Parathyroid adenoma (tissue), 2 donors: Measurements from ENCODE around the gene AXIN2.
"Not testable (repeated sequence)": the region's sequence is repeated elsewhere in the genome, so short reads cannot be mapped to it uniquely, and the experiment has no call there.

Experiments
- H2AFZ ChIP-seq: fragments of 300-600 bp; sonication (generic); one replicate; pipeline ENCODE4 v1.7.0; 2017; ENCODE audit warnings: antibody characterized with exemption, mild to moderate bottlenecking
- H3K27ac ChIP-seq: fragments of 300-600 bp; sonication (generic); one replicate; pipeline ENCODE4 v1.7.0; 2017
- H3K27me3 ChIP-seq: fragments of 300-600 bp; sonication (generic); one replicate; pipeline ENCODE4 v1.7.0; 2017; ENCODE audit warnings: low read length; ENCODE audit not compliant: control insufficient read depth, insufficient read depth
- H3K36me3 ChIP-seq: fragments of 300-600 bp; sonication (generic); one replicate; pipeline ENCODE4 v1.7.0; 2017; ENCODE audit warnings: low read length; ENCODE audit not compliant: control insufficient read depth, insufficient read depth
- H3K4me1 ChIP-seq: fragments of 300-600 bp; sonication (generic); one replicate; pipeline ENCODE4 v1.7.0; 2017; ENCODE audit warnings: control low read depth
- H3K4me2 ChIP-seq: fragments of 300-600 bp; sonication (generic); one replicate; pipeline ENCODE4 v1.7.0; 2017; ENCODE audit warnings: low read length
- H3K4me3 ChIP-seq: fragments of 300-600 bp; sonication (generic); one replicate; pipeline ENCODE4 v1.7.0; 2017; ENCODE audit warnings: low read depth, low read length
- H3K79me2 ChIP-seq: fragments of 300-600 bp; sonication (generic); one replicate; pipeline ENCODE4 v1.7.0; 2017; ENCODE audit warnings: control low read depth
- H3K9ac ChIP-seq: fragments of 300-600 bp; sonication (generic); one replicate; pipeline ENCODE4 v1.7.0; 2017; ENCODE audit warnings: mild to moderate bottlenecking
- H3K9me3 ChIP-seq: fragments of 300-600 bp; sonication (generic); one replicate; pipeline ENCODE4 v1.7.0; 2017; ENCODE audit warnings: low read length; ENCODE audit not compliant: control insufficient read depth
- TF ChIP-seq, protein P1 (sequence below): fragments of 300-600 bp; sonication (generic); IDR thresholded peaks from one replicate; pipeline ENCODE4 v1.7.0; 2017; ENCODE audit warnings: antibody characterized with exemption, mild to moderate bottlenecking
- donor health status: primary hyperparathyroidism.

The AXIN2 gene

DNA sequence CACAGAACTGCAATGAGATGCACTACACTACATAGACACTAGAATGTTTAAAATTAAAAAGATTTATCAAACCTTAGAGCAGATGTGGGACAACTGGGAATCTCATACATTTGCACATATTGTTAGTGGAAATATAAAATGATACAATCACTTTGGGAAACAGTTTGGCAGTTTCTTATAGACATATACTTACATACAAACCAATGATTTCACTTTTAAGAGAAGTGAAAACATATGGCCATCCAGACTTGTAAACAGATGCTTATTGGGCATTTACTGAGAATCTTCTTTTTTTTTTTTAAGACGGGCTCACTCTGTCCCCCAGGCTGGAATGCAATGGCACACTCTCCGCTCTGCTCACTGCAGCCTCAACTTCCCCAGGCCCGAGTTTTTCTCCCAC, 50.1 kb downstream of the AXIN2 start:
- no peaks in the 10 kb centered on the region for H3K79me2 ChIP-seq
- no peaks in the 10 kb centered on the region for H3K36me3 ChIP-seq
- H3K9ac ChIP-seq, result no peak overlapping the region
- no peaks in the 10 kb centered on the region for H3K27me3 ChIP-seq
- H3K9me3 ChIP-seq, result no peaks in the 10 kb centered on the region
- TF ChIP-seq, protein P1, sequence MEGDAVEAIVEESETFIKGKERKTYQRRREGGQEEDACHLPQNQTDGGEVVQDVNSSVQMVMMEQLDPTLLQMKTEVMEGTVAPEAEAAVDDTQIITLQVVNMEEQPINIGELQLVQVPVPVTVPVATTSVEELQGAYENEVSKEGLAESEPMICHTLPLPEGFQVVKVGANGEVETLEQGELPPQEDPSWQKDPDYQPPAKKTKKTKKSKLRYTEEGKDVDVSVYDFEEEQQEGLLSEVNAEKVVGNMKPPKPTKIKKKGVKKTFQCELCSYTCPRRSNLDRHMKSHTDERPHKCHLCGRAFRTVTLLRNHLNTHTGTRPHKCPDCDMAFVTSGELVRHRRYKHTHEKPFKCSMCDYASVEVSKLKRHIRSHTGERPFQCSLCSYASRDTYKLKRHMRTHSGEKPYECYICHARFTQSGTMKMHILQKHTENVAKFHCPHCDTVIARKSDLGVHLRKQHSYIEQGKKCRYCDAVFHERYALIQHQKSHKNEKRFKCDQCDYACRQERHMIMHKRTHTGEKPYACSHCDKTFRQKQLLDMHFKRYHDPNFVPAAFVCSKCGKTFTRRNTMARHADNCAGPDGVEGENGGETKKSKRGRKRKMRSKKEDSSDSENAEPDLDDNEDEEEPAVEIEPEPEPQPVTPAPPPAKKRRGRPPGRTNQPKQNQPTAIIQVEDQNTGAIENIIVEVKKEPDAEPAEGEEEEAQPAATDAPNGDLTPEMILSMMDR, result no peak
- no peak overlapping the region for H3K4me3 ChIP-seq
- H3K4me1 ChIP-seq, result no peaks in the 10 kb centered on the region
- H3K4me2 ChIP-seq, result no peak overlapping the region
- no peak overlapping the region for H2AFZ ChIP-seq
- H3K27ac ChIP-seq, result no peak overlapping the region

DNA sequence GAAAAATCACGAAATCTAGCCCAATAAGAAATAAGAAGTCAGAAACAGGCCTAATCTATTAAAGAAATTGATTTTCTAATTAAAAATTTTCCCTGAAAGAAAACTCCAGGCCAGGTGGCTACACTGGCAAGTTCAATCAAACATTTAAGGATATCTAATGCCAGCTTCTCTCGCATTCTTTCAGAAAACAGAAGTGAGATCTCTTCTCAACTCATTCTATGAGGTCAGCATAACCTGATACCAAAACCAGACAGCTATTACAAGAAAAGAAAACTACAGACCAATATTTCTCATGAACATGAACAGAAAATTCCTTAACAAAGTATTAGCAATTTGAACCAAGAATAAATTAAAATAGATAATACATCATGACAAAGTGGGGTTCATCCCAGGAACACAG, 52.4 kb downstream of the AXIN2 start:
- Histone ChIP-seq H3K27me3 (no peaks in the 10 kb centered on the region), H3K9me3 (no peaks in the 10 kb centered on the region), H3K9ac (no peak overlapping the region), H3K4me3 (no peak overlapping the region), H3K36me3 (no peaks in the 10 kb centered on the region), H2AFZ (no peak overlapping the region), H3K27ac (no peak overlapping the region), H3K79me2 (no peaks in the 10 kb centered on the region), H3K4me1 (no peaks in the 10 kb centered on the region), H3K4me2 (no peak overlapping the region)
- TF ChIP-seq, protein P1, result no peak

DNA sequence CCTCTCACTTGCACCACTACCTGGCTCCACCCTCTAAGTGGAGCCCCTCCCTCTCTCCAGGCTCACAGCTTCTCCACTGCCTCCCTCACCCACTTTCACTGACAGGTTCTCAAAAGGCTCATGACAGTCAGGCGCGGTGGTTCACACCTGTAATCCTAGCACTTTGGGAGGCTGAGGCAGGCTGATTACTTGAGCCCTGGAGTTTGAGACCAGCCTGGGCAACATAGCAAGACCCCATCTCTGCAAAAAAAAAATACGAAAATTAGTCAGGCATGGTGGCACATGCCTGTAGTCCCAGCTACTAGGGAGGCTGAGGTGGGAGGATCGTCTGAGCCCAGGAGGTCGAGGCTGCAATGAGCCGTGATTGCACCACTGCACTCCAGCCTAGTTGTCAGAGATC, 56.8 kb downstream of the AXIN2 start:
- H3K27ac ChIP-seq, H2AFZ ChIP-seq, H3K4me1 ChIP-seq: not testable (repeated sequence)

DNA sequence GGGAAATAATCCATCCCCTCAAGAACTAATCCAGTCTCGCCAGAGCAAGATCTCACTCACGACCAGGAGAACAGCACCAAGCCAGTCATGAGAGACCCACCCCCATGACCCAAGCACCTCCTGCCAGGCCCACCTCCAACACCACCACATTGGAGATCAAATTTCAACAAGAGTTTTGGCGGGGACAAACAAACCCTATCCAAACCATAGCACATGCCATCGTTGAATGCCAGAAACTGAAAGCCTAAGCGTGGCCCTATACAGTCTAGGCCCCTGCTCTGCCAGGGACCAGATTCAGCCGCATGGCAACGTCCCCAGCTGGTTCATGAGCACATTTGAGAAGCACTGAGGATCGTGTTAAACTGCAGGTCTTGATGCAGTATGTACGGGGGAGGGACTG, 57.3 kb downstream of the AXIN2 start:
- H2AFZ ChIP-seq, result no peak overlapping the region
- H3K4me3 ChIP-seq, result no peak overlapping the region
- no peaks in the 10 kb centered on the region for H3K4me1 ChIP-seq
- H3K79me2 ChIP-seq, result no peaks in the 10 kb centered on the region
- no peaks in the 10 kb centered on the region for H3K9me3 ChIP-seq
- H3K4me2 ChIP-seq, result no peak overlapping the region
- H3K27ac ChIP-seq, result no peak overlapping the region
- no peaks in the 10 kb centered on the region for H3K27me3 ChIP-seq
- TF ChIP-seq, protein P1, result no peak
- no peak overlapping the region for H3K9ac ChIP-seq
- H3K36me3 ChIP-seq, result no peaks in the 10 kb centered on the region

More for the DNA sequence above, 56.8 kb downstream of the AXIN2 start:
- not testable (repeated sequence) for H3K9me3 ChIP-seq, H3K36me3 ChIP-seq, H3K4me3 ChIP-seq, H3K79me2 ChIP-seq, H3K4me2 ChIP-seq, H3K9ac ChIP-seq, H3K27me3 ChIP-seq

DNA sequence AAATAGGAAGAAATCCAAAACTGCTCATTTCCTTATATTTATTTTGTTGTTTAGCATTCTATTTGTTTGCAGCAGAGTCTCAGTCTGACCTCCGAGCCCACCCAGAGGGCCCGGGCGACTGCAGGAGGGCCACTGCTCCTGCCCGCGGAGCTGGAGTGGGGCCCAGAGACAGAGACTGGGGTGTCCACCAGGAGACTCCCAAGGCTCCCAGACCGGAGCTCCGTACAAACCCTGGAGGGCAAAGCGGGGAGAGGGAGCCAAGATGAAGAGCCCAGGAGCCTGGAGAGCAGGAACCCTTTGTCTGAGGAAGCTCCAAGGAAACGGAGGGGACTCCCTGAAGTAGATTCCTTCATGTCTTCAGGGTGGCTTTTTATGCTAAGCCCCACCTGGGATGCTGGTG, 57.9 kb downstream of the AXIN2 start:
- Histone ChIP-seq H3K79me2 (no peaks in the 10 kb centered on the region), H3K36me3 (no peaks in the 10 kb centered on the region), H3K27ac (no peak overlapping the region), H3K4me3 (no peak overlapping the region), H2AFZ (no peak overlapping the region), H3K27me3 (no peaks in the 10 kb centered on the region), H3K9ac (no peak overlapping the region), H3K4me1 (no peaks in the 10 kb centered on the region), H3K9me3 (no peaks in the 10 kb centered on the region), H3K4me2 (no peak overlapping the region)
- TF ChIP-seq, protein P1, result no peak
